KOPT-K1 (cell line): ENCODE results near the gene PTPRA.

Experiments
- H3K27ac ChIP-seq: fragments of 200-600 bp; sonication (generic); 2 replicates; pipeline ENCODE4 v1.5.1; 2016; ENCODE audit warnings: antibody characterized with exemption, mild to moderate bottlenecking, low read depth, low read length; ENCODE audit not compliant: poor library complexity, severe bottlenecking
- H3K36me3 ChIP-seq: fragments of 200-600 bp; sonication (generic); 2 replicates; pipeline ENCODE4 v1.5.1; 2017; ENCODE audit warnings: antibody characterized with exemption, mild to moderate bottlenecking, low read length, moderate library complexity; ENCODE audit not compliant: insufficient read depth
- H3K9me3 ChIP-seq: fragments of 200-600 bp; sonication (generic); 2 replicates; pipeline ENCODE4 v1.5.1; 2017; ENCODE audit warnings: antibody characterized with exemption, low read length, mild to moderate bottlenecking; ENCODE audit not compliant: insufficient read depth, poor library complexity, severe bottlenecking

Gene PTPRA

GRCh38 chr20:2967841-2968240 lies 94.6 kb downstream of the PTPRA start:
- Histone ChIP-seq H3K36me3 (peaks cover 48% of the 10 kb centered on the region), H3K9me3 (no peaks in the 10 kb centered on the region), H3K27ac (no peak overlapping the region)

GRCh38 chr20:2972126-2972525 lies 98.8 kb downstream of the PTPRA start:
- H3K9me3 ChIP-seq = no peaks in the 10 kb centered on the region
- peaks cover 37% of the 10 kb centered on the region for H3K36me3 ChIP-seq
- no peak overlapping the region for H3K27ac ChIP-seq

- Histone ChIP-seq H3K27ac (no peak overlapping the region), H3K36me3 (peaks cover 25% of the 10 kb centered on the region; the same call in 1 of the 2 replicates), H3K9me3 (no peaks in the 10 kb centered on the region)
These were observed 100.3 kb downstream of the PTPRA start for GRCh38 chr20:2973574-2973973.

GRCh38 chr20:2978519-2978918 lies 105.2 kb downstream of the PTPRA start:
- no peak overlapping the region for H3K27ac ChIP-seq
- H3K9me3 ChIP-seq = no peaks in the 10 kb centered on the region
- H3K36me3 ChIP-seq = peaks cover 13% of the 10 kb centered on the region; the same call in 1 of the 2 replicates

- H3K36me3 ChIP-seq = peaks cover 30% of the 10 kb centered on the region
- no peaks in the 10 kb centered on the region for H3K9me3 ChIP-seq
- no peak overlapping the region for H3K27ac ChIP-seq
These were observed 108.4 kb downstream of the PTPRA start for GRCh38 chr20:2981646-2982045.

GRCh38 chr20:2983508-2983907 lies 110.2 kb downstream of the PTPRA start:
- Histone ChIP-seq H3K36me3 (peaks cover 48% of the 10 kb centered on the region), H3K9me3 (no peaks in the 10 kb centered on the region), H3K27ac (no peak overlapping the region)

- Histone ChIP-seq H3K9me3 (no peaks in the 10 kb centered on the region), H3K27ac (no peak overlapping the region), H3K36me3 (peaks cover 54% of the 10 kb centered on the region)
These were observed 110.8 kb downstream of the PTPRA start for GRCh38 chr20:2984028-2984501.

GRCh38 chr20:2984956-2985661 lies 111.8 kb downstream of the PTPRA start:
- Histone ChIP-seq H3K27ac (no peak overlapping the region), H3K9me3 (no peaks in the 10 kb centered on the region), H3K36me3 (peaks cover 64% of the 10 kb centered on the region)

GRCh38 chr20:2986466-2986865 lies 113.2 kb downstream of the PTPRA start:
- Histone ChIP-seq H3K36me3 (peaks cover 78% of the 10 kb centered on the region), H3K9me3 (no peaks in the 10 kb centered on the region), H3K27ac (no peak overlapping the region)

- H3K9me3 ChIP-seq = no peaks in the 10 kb centered on the region
- peaks cover 89% of the 10 kb centered on the region for H3K36me3 ChIP-seq
- no peak overlapping the region for H3K27ac ChIP-seq
These were observed 114.6 kb downstream of the PTPRA start for GRCh38 chr20:2987861-2988260.

- peaks cover 100% of the 10 kb centered on the region for H3K36me3 ChIP-seq
- H3K9me3 ChIP-seq = no peaks in the 10 kb centered on the region
- H3K27ac ChIP-seq = no peak overlapping the region
These were observed 118.3 kb downstream of the PTPRA start for GRCh38 chr20:2991532-2991931.

GRCh38 chr20:2993250-2993649 lies 120.0 kb downstream of the PTPRA start:
- H3K36me3 ChIP-seq = peaks cover 89% of the 10 kb centered on the region
- H3K9me3 ChIP-seq = no peaks in the 10 kb centered on the region
- no peak overlapping the region for H3K27ac ChIP-seq

- Histone ChIP-seq H3K9me3 (no peaks in the 10 kb centered on the region), H3K36me3 (peaks cover 73% of the 10 kb centered on the region), H3K27ac (no peak overlapping the region)
These were observed 122.5 kb downstream of the PTPRA start for GRCh38 chr20:2995796-2996195.

- Histone ChIP-seq H3K36me3 (peaks cover 53% of the 10 kb centered on the region), H3K9me3 (no peaks in the 10 kb centered on the region)
These were observed 125.4 kb downstream of the PTPRA start for GRCh38 chr20:2998728-2999127.

GRCh38 chr20:3000852-3001523 lies 127.7 kb downstream of the PTPRA start:
- H3K36me3 ChIP-seq = peaks cover 47% of the 10 kb centered on the region
- no peak overlapping the region for H3K27ac ChIP-seq
- H3K9me3 ChIP-seq = no peaks in the 10 kb centered on the region

More at GRCh38 chr20:2998728-2999127, 125.4 kb downstream of the PTPRA start:
- H3K27ac ChIP-seq = no peak overlapping the region

- no peaks in the 10 kb centered on the region for H3K9me3 ChIP-seq
- no peak overlapping the region for H3K27ac ChIP-seq
- H3K36me3 ChIP-seq = peaks cover 60% of the 10 kb centered on the region
These were observed 130.1 kb downstream of the PTPRA start for GRCh38 chr20:3003416-3003815.
